Suppressor macrophage treated with lipopolysaccharide for 1 hour (primary cell): Measurements from ENCODE around the gene WDR87.
A peak's percentile ranks its signal among the peaks of the same experiment; 100 is the strongest.
"Not testable (repeated sequence)": the region's sequence is repeated elsewhere in the genome, so short reads cannot be mapped to it uniquely, and the experiment has no call there.

Source experiments
- DNase-seq, 3 donors: peaks; one replicate each; pipeline ENCODE4 v3.0.0-alpha.2; 2020 to 2022

The WDR87 gene

GRCh38 chr19:37874784-37875183, 31.6 kb downstream of the WDR87 start:
- no peak for DNase-seq

GRCh38 chr19:37872383-37872782, 34.0 kb downstream of the WDR87 start:
- no peak for DNase-seq

- DNase-seq, result no peak
Measured at GRCh38 chr19:37869766-37870340, 36.5 kb downstream of the WDR87 start.

DNA sequence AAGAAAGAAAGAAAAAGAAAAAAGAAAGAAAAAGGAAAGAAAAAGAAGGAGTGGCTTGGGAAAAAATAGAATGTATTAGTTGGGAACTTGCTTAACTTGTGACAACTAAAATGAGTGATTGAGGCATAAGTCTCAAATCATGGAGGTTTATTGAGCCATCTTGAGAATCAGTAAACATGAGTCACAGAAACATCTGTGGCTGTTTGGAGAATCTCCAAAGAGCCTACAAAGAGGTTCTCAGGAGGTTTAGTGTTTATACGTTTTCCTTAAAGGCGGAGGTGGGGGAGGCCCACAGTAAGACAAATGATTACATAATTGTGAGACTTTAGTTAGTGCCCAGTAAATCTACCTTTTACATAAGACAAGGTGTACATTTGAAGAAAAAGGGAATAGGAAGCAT, 38.6 kb downstream of the WDR87 start:
- DNase-seq, result no peak

DNA sequence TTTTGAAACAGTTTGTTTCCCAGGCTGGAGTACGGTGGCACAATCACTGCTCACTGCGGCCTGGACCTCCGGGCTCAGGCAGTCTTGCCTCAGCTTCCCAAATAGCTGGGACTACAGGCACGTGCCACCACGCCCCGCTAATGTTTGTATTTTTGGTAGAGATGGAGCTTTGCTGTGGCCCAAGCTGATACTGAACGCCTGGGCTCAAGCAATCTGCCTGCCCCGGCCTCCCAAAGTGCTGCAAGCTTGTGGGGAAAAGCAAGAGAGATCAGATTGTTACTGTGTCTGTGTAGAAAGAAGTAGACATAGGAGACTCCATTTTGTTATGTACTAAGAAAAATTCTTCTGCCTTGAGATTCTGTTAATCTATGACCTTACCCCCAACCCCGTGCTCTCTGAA, 40.5 kb downstream of the WDR87 start:
- DNase-seq, result not testable (repeated sequence)

DNA sequence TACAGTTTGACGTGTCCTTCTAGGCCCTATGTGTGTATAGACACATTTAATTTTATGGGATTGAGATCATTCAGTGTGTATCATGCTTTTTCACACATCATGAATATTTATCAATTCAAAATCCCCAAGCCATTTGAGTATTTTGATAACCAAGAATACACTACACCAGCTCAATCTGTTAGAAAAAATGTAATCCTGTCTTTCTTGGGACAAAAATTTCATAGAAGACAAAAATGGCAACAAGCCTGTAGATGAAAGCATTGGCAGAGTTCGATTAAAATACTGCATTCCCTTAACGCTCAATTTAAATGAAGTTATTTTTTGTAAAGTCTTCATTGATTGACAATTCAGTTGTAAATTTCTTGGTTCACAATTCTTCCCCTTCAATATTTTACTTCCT, 41.9 kb downstream of the WDR87 start:
- no peak for DNase-seq

DNA sequence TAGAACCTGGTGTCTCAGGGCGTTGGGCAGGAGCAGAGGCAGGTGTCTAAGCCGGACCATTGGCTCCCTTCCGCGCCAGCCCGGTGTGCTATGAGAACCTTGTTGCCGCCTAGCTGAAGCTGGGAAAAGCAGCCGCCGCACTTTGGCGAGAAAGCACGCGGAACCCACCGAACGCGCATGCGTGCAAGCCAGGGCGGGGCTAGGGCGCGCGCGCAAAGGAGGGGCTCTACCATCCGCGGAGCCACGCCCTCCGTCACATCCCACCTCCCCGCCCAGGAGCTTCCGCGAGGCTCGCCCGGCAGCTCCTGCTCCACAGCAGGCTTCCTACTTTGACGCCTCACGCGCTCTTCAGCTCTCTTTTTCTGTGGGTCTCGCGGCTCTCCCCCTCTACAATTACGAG, 51.3 kb downstream of the WDR87 start:
- DNase-seq, result peak in 2 of 3 donors; percentile 12 to 18

DNA sequence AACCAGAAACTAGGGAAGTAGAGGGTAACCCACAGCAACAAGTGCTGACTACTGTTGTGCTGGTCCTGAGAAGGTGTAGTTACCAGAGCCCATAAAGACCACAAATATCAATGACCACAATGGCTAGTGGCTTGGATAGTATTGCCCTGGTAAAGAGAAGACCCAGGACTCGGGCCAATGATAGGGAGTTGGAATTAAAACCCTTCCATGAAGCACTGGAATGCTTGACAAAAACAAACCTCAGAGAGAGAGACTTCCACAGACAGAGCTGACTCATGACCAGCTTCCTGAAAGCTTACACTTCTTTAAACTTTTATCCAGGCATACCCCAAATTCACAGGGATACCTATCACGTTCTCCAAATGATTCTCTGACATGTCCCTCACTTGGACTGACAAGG, 60.5 kb downstream of the WDR87 start:
- no peak for DNase-seq
